ENCODE measurements around the gene ANO8. TPM values are rescaled to one million over a fixed set of nuclear protein-coding genes. Genes with fewer than 3 reads are reported as not detected.

The ANO8 gene
- total and polyA plus RNA-seq, 2 experiments from 2014 or later = 4.5 to 24.9 TPM

- Mint-ChIP-seq H3K27me3 (ENCODE audit: insufficient read depth, low read depth, poor library complexity) (peaks cover 20% of the 10 kb centered on the region), H3K9me3 (no peaks in the 10 kb centered on the region; the same call in 2 of the 3 replicates), H3K4me1 (peaks cover 16% of the 10 kb centered on the region), H3K36me3 (ENCODE audit: low read depth) (peaks cover 37% of the 10 kb centered on the region), H3K27ac (0 out of 2 replicates have a peak overlapping the region, but pooled peaks have one; percentile 28), H3K4me3 (peak overlapping the region; percentile 56)
- Histone ChIP-seq H3F3A (replicated peaks; ENCODE audit: low read depth) (peaks cover 16% of the 10 kb centered on the region), H2AFZ (no peak overlapping the region), H3K27me3 (ENCODE audit: insufficient read depth) (no peaks in the 10 kb centered on the region), H3K79me2 (replicated peaks; ENCODE audit: insufficient read depth) (peaks cover 32% of the 10 kb centered on the region), H3K4me3 (no peak overlapping the region), H3K36me3 (ENCODE audit: insufficient read depth) (peaks cover 10% of the 10 kb centered on the region; the same call in 1 of the 2 replicates), H4K20me1 (replicated peaks; ENCODE audit: insufficient read depth) (peaks cover 16% of the 10 kb centered on the region), H3K9me2 (ENCODE audit: insufficient read depth) (no peaks in the 10 kb centered on the region), H3K4me2 (no peak overlapping the region), H3K4me1 (ENCODE audit: insufficient read depth) (peaks cover 16% of the 10 kb centered on the region), H3K27ac (ENCODE audit: low read depth) (no peak overlapping the region)
- ATAC-seq (no peak), DNase-seq (ENCODE audit: low spot score) (no peak)
- TF ChIP-seq, protein P1, sequence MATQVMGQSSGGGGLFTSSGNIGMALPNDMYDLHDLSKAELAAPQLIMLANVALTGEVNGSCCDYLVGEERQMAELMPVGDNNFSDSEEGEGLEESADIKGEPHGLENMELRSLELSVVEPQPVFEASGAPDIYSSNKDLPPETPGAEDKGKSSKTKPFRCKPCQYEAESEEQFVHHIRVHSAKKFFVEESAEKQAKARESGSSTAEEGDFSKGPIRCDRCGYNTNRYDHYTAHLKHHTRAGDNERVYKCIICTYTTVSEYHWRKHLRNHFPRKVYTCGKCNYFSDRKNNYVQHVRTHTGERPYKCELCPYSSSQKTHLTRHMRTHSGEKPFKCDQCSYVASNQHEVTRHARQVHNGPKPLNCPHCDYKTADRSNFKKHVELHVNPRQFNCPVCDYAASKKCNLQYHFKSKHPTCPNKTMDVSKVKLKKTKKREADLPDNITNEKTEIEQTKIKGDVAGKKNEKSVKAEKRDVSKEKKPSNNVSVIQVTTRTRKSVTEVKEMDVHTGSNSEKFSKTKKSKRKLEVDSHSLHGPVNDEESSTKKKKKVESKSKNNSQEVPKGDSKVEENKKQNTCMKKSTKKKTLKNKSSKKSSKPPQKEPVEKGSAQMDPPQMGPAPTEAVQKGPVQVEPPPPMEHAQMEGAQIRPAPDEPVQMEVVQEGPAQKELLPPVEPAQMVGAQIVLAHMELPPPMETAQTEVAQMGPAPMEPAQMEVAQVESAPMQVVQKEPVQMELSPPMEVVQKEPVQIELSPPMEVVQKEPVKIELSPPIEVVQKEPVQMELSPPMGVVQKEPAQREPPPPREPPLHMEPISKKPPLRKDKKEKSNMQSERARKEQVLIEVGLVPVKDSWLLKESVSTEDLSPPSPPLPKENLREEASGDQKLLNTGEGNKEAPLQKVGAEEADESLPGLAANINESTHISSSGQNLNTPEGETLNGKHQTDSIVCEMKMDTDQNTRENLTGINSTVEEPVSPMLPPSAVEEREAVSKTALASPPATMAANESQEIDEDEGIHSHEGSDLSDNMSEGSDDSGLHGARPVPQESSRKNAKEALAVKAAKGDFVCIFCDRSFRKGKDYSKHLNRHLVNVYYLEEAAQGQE (IDR thresholded peaks at IDR 0.05; ENCODE audit: unreplicated experiment) = no peak
- TF ChIP-seq ETS1 (IDR thresholded peaks at IDR 0.05) (no peak), CREB1 (CRISPR knock-in tag; IDR thresholded peaks at IDR 0.05; ENCODE audit: low read depth) (no peak), EZH2 (IDR thresholded peaks at IDR 0.05; ENCODE audit: low read depth, unreplicated experiment) (no peak), STAT1 (IDR thresholded peaks at IDR 0.05; ENCODE audit: unreplicated experiment) (no peak), POLR2AphosphoS5 (IDR thresholded peaks at IDR 0.05; ENCODE audit: low read depth) (no peak), NANOG (IDR thresholded peaks at IDR 0.05; ENCODE audit: borderline replicate concordance) (no peak), ZNF114 (CRISPR knock-in tag; IDR thresholded peaks at IDR 0.05) (no peak), ZNF331 (CRISPR knock-in tag; IDR thresholded peaks at IDR 0.05; ENCODE audit: low read depth) (no peak), EZH2phosphoT487 (IDR thresholded peaks at IDR 0.05; ENCODE audit: unreplicated experiment) (no peak), JUNB (IDR thresholded peaks at IDR 0.05; ENCODE audit: unreplicated experiment) (no peak)
- TF ChIP-seq, protein P2, sequence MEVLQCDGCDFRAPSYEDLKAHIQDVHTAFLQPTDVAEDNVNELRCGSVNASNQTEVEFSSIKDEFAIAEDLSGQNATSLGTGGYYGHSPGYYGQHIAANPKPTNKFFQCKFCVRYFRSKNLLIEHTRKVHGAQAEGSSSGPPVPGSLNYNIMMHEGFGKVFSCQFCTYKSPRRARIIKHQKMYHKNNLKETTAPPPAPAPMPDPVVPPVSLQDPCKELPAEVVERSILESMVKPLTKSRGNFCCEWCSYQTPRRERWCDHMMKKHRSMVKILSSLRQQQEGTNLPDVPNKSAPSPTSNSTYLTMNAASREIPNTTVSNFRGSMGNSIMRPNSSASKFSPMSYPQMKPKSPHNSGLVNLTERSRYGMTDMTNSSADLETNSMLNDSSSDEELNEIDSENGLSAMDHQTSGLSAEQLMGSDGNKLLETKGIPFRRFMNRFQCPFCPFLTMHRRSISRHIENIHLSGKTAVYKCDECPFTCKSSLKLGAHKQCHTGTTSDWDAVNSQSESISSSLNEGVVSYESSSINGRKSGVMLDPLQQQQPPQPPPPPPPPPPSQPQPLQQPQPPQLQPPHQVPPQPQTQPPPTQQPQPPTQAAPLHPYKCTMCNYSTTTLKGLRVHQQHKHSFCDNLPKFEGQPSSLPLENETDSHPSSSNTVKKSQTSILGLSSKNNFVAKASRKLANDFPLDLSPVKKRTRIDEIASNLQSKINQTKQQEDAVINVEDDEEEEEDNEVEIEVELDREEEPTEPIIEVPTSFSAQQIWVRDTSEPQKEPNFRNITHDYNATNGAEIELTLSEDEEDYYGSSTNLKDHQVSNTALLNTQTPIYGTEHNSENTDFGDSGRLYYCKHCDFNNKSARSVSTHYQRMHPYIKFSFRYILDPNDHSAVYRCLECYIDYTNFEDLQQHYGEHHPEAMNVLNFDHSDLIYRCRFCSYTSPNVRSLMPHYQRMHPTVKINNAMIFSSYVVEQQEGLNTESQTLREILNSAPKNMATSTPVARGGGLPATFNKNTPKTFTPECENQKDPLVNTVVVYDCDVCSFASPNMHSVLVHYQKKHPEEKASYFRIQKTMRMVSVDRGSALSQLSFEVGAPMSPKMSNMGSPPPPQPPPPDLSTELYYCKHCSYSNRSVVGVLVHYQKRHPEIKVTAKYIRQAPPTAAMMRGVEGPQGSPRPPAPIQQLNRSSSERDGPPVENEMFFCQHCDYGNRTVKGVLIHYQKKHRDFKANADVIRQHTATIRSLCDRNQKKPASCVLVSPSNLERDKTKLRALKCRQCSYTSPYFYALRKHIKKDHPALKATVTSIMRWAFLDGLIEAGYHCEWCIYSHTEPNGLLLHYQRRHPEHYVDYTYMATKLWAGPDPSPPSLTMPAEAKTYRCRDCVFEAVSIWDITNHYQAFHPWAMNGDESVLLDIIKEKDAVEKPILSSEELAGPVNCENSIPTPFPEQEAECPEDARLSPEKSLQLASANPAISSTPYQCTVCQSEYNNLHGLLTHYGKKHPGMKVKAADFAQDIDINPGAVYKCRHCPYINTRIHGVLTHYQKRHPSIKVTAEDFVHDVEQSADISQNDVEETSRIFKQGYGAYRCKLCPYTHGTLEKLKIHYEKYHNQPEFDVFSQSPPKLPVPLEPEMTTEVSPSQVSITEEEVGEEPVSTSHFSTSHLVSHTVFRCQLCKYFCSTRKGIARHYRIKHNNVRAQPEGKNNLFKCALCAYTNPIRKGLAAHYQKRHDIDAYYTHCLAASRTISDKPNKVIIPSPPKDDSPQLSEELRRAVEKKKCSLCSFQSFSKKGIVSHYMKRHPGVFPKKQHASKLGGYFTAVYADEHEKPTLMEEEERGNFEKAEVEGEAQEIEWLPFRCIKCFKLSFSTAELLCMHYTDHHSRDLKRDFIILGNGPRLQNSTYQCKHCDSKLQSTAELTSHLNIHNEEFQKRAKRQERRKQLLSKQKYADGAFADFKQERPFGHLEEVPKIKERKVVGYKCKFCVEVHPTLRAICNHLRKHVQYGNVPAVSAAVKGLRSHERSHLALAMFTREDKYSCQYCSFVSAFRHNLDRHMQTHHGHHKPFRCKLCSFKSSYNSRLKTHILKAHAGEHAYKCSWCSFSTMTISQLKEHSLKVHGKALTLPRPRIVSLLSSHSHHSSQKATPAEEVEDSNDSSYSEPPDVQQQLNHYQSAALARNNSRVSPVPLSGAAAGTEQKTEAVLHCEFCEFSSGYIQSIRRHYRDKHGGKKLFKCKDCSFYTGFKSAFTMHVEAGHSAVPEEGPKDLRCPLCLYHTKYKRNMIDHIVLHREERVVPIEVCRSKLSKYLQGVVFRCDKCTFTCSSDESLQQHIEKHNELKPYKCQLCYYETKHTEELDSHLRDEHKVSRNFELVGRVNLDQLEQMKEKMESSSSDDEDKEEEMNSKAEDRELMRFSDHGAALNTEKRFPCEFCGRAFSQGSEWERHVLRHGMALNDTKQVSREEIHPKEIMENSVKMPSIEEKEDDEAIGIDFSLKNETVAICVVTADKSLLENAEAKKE (CRISPR knock-in tag; IDR thresholded peaks at IDR 0.05) = no peak
- TF ChIP-seq, protein P3, sequence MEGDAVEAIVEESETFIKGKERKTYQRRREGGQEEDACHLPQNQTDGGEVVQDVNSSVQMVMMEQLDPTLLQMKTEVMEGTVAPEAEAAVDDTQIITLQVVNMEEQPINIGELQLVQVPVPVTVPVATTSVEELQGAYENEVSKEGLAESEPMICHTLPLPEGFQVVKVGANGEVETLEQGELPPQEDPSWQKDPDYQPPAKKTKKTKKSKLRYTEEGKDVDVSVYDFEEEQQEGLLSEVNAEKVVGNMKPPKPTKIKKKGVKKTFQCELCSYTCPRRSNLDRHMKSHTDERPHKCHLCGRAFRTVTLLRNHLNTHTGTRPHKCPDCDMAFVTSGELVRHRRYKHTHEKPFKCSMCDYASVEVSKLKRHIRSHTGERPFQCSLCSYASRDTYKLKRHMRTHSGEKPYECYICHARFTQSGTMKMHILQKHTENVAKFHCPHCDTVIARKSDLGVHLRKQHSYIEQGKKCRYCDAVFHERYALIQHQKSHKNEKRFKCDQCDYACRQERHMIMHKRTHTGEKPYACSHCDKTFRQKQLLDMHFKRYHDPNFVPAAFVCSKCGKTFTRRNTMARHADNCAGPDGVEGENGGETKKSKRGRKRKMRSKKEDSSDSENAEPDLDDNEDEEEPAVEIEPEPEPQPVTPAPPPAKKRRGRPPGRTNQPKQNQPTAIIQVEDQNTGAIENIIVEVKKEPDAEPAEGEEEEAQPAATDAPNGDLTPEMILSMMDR (conservative IDR thresholded peaks at IDR 0.05; ENCODE audit: low read depth in 2 of 2) = no peak
Measured at GRCh38 chr19:17311455-17312188, 23.0 kb downstream of the ANO8 start.
